Ishikawa (cell line): ENCODE measurements around the gene ANTXR1.

Experiments
- CEBPB ChIP-seq: IDR thresholded peaks from 2 replicates; pipeline ENCODE4 v1.6.1; 2012
- CREB1 ChIP-seq: IDR thresholded peaks from 2 replicates; pipeline ENCODE4 v1.6.1; 2012; ENCODE audit warnings: low read depth
- EGR1 ChIP-seq: IDR thresholded peaks from 2 replicates; pipeline ENCODE4 v1.6.1; 2012
- EP300 ChIP-seq: IDR thresholded peaks from 2 replicates; pipeline ENCODE4 v1.6.1; 2012; ENCODE audit warnings: borderline replicate concordance
- FOXM1 ChIP-seq: IDR thresholded peaks from 2 replicates; pipeline ENCODE4 v1.6.1; 2012; ENCODE audit warnings: low read depth, borderline replicate concordance
- NFIC ChIP-seq: IDR thresholded peaks from 2 replicates; pipeline ENCODE4 v1.6.1; 2012
- RAD21 ChIP-seq: IDR thresholded peaks from 2 replicates; pipeline ENCODE4 v1.6.1; 2012; ENCODE audit warnings: low read depth
- TAF1 ChIP-seq: IDR thresholded peaks from 2 replicates; pipeline ENCODE4 v1.6.1; 2012; ENCODE audit warnings: low read depth, mild to moderate bottlenecking
- TCF12 ChIP-seq: IDR thresholded peaks from 2 replicates; pipeline ENCODE4 v1.6.1; 2012; ENCODE audit warnings: low read depth
- TEAD4 ChIP-seq: IDR thresholded peaks from 2 replicates; pipeline ENCODE4 v1.6.1; 2012
- USF1 ChIP-seq: IDR thresholded peaks from 2 replicates; pipeline ENCODE4 v1.6.1; 2012
- YY1 ChIP-seq: IDR thresholded peaks from 2 replicates; pipeline ENCODE4 v1.6.1; 2012; ENCODE audit warnings: low read depth
- ZBTB7A ChIP-seq: IDR thresholded peaks from 2 replicates; pipeline ENCODE4 v1.6.1; 2012; ENCODE audit warnings: low read depth
- TF ChIP-seq, protein P1 (sequence below): IDR thresholded peaks from 2 replicates; pipeline ENCODE4 v1.6.1; 2012; ENCODE audit warnings: low read depth, mild to moderate bottlenecking
- TF ChIP-seq, protein P2 (sequence below): IDR thresholded peaks from 2 replicates; pipeline ENCODE4 v1.6.1; 2012

The ANTXR1 gene

DNA sequence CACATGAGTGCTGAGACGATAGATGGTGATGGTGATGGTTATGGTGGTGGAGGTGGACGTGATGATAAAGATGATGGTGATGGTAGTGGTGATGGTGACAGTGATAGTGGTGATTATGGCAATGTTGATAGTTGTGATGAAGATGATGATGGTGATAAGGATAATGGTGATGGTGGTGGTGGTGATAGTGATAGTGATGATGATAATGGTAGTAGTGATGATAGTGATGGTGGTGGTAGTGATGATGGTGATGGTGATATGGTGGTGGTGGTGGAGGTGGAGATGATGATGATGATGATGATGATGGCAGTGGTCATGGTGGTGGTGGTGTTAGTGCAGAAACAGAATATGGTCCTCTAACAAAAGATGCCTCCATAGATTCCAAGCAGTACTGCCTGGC, 10.3 kb downstream of the ANTXR1 start:
- TF ChIP-seq NFIC (no peak), YY1 (no peak), FOXM1 (no peak), TEAD4 (no peak), EGR1 (no peak), ZBTB7A (no peak), EP300 (no peak), TCF12 (no peak)
- TF ChIP-seq, protein P1, sequence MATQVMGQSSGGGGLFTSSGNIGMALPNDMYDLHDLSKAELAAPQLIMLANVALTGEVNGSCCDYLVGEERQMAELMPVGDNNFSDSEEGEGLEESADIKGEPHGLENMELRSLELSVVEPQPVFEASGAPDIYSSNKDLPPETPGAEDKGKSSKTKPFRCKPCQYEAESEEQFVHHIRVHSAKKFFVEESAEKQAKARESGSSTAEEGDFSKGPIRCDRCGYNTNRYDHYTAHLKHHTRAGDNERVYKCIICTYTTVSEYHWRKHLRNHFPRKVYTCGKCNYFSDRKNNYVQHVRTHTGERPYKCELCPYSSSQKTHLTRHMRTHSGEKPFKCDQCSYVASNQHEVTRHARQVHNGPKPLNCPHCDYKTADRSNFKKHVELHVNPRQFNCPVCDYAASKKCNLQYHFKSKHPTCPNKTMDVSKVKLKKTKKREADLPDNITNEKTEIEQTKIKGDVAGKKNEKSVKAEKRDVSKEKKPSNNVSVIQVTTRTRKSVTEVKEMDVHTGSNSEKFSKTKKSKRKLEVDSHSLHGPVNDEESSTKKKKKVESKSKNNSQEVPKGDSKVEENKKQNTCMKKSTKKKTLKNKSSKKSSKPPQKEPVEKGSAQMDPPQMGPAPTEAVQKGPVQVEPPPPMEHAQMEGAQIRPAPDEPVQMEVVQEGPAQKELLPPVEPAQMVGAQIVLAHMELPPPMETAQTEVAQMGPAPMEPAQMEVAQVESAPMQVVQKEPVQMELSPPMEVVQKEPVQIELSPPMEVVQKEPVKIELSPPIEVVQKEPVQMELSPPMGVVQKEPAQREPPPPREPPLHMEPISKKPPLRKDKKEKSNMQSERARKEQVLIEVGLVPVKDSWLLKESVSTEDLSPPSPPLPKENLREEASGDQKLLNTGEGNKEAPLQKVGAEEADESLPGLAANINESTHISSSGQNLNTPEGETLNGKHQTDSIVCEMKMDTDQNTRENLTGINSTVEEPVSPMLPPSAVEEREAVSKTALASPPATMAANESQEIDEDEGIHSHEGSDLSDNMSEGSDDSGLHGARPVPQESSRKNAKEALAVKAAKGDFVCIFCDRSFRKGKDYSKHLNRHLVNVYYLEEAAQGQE: no peak
- TF ChIP-seq, protein P2, sequence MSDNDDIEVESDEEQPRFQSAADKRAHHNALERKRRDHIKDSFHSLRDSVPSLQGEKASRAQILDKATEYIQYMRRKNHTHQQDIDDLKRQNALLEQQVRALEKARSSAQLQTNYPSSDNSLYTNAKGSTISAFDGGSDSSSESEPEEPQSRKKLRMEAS: no peak

GRCh38 chr2:69026026-69026425, 13.0 kb downstream of the ANTXR1 start:
- TF ChIP-seq TEAD4: no peak
- TF ChIP-seq RAD21: peak; percentile 86
- no peak for TF ChIP-seq CREB1

- TF ChIP-seq TCF12 (no peak), RAD21 (no peak), YY1 (no peak), CREB1 (no peak), USF1 (no peak), FOXM1 (no peak), CEBPB (no peak), EGR1 (no peak), EP300 (no peak), TAF1 (no peak), TEAD4 (no peak)
- TF ChIP-seq, protein P1: no peak
- TF ChIP-seq, protein P2: no peak
Measured at GRCh38 chr2:69026691-69027459, 13.9 kb downstream of the ANTXR1 start.

DNA sequence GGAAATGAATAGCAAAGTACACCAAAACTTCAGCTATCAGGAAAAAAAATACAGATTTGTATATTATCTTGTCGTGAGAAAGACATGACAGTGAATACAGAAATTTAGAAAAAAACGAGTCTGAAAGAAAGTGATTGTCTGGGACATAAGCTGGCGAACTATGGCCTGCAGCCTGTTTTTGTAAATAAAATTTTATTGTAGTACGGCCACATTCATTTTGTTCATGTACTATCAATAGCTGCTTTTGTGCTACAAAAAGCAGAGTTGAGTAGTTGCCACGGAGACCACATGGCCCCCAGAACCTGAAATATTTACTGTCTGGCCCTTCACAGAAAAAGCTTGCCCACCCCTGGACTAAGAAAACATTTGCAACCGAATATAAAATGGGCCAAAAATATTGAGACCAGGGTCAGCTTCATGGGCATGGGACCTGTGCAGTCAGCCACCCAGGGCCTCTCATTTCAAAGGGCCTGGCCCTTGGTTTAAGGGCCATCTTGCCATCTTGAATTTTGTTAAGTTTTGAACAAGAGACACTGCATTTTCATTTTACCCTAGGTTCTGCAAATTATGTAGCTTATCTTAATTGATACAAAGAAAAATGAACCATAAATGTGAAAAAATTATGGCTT, 17.9 kb downstream of the ANTXR1 start:
- TF ChIP-seq YY1: no peak
- TF ChIP-seq TEAD4: no peak
- TF ChIP-seq CREB1: no peak
- TF ChIP-seq ZBTB7A: no peak
- TF ChIP-seq, protein P2: no peak
- TF ChIP-seq TCF12: no peak
- TF ChIP-seq RAD21: no peak
- TF ChIP-seq, protein P1: no peak
- TF ChIP-seq USF1: no peak
- no peak for TF ChIP-seq EGR1
- TF ChIP-seq EP300: no peak
- TF ChIP-seq FOXM1: no peak
- TF ChIP-seq CEBPB: no peak
- no peak for TF ChIP-seq TAF1
